A673 (cell line): ENCODE results near the gene SEPTIN1.

Experiments
- CTCF ChIP-seq: fragments of 300-800, 200-600 bp; sonication (generic); conservative IDR thresholded peaks from 2 replicates; pipeline ENCODE4 v1.5.1; 2017; ENCODE audit warnings: low read depth, mild to moderate bottlenecking, antibody characterized with exemption, low read length, moderate library complexity, mixed read lengths
- EZH2 ChIP-seq: fragments of 200-600 bp; sonication (generic); IDR thresholded peaks from 2 replicates; pipeline ENCODE4 v1.6.1; 2017; ENCODE audit warnings: borderline replicate concordance, low read depth, mild to moderate bottlenecking, mixed read lengths, antibody characterized with exemption, low read length; ENCODE audit not compliant: poor library complexity, severe bottlenecking

DNA sequence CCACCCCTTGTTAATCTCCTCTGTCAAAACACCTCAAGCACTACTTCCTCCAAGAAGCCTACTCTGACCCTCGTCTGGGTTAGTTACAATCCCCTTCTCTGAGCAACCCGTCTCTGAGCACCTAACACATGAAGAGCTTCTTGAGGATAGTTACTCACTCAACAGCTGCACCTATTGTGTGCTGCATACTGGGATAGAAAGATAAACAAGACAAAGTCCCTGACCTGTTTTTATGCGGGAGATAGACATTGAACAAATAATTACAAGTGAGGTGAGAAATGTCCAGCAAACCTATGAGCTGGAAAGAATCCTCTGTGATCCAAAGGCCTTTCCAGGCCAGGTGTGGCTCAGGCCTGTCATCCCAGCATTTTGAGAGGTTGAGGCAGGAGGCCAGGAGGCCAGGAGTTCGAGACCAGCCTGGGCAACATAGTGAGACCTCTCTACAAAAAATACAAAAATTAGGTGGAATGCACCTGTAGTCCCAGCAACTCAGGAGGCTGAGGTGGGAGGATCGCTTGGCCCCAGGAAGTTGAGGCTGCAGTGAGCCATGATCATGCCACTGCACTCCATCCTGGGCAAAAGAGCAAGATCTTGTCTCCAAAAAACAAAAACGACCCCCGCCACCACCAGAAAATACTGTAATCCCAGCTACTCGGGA lies 19.5 kb upstream of the SEPTIN1 start:
- TF ChIP-seq CTCF: no peak
- no peak for TF ChIP-seq EZH2
